Hepatocyte (in vitro differentiated cells): ENCODE results near the gene ANKS3. TPM values are rescaled to one million over a fixed set of nuclear protein-coding genes. Genes with fewer than 3 reads are reported as not detected.

Experiments used
- DNase-seq: peaks from one replicate; pipeline ENCODE4 v3.0.0-alpha.2; 2016; ENCODE audit warnings: low spot score
- H2AFZ ChIP-seq: fragments of 200-600 bp; sonication (generic); 2 replicates; pipeline ENCODE4 v1.6.0; 2016; ENCODE audit warnings: antibody characterized with exemption, mild to moderate bottlenecking
- H3K27ac ChIP-seq: fragments of 200-600 bp; sonication (generic); 2 replicates; pipeline ENCODE4 v1.5.1; 2016; ENCODE audit warnings: mild to moderate bottlenecking
- H3K27me3 ChIP-seq: fragments of 200-600 bp; sonication (generic); 2 replicates; pipeline ENCODE4 v1.6.1; 2016
- H3K36me3 ChIP-seq: fragments of 200-600 bp; sonication (generic); replicated peaks from 2 replicates; pipeline ENCODE4 v1.5.1; 2016; ENCODE audit warnings: low read depth; ENCODE audit not compliant: insufficient read depth
- H3K4me1 ChIP-seq: fragments of 200-600 bp; sonication (generic); 2 replicates; pipeline ENCODE4 v1.5.1; 2016; ENCODE audit warnings: mild to moderate bottlenecking, moderate library complexity; ENCODE audit not compliant: insufficient read depth
- H3K4me2 ChIP-seq: fragments of 200-600 bp; sonication (generic); 2 replicates; pipeline ENCODE4 v1.6.0; 2016
- H3K4me3 ChIP-seq: fragments of 200-600 bp; sonication (generic); 2 replicates; pipeline ENCODE4 v1.5.1; 2016; ENCODE audit warnings: mild to moderate bottlenecking
- H3K79me2 ChIP-seq: fragments of 200-600 bp; sonication (generic); 2 replicates; pipeline ENCODE4 v1.6.0; 2017; ENCODE audit warnings: mild to moderate bottlenecking
- H3K9me2 ChIP-seq: fragments of 200-600 bp; sonication (generic); replicated peaks from 2 replicates; pipeline ENCODE4 v1.6.0; 2017; ENCODE audit warnings: mild to moderate bottlenecking; ENCODE audit not compliant: insufficient read depth
- H3K9me3 ChIP-seq: fragments of 200-600 bp; sonication (generic); 2 replicates; pipeline ENCODE4 v1.5.1; 2016; ENCODE audit warnings: low read depth, mild to moderate bottlenecking
- H4K20me1 ChIP-seq: fragments of 200-600 bp; sonication (generic); 2 replicates; pipeline ENCODE4 v1.6.0; 2016; ENCODE audit warnings: mild to moderate bottlenecking; ENCODE audit not compliant: insufficient read depth, poor library complexity, severe bottlenecking
- EZH2 ChIP-seq: fragments of 200-600 bp; sonication (generic); IDR thresholded peaks from 2 replicates; pipeline ENCODE4 v1.6.1; 2016; ENCODE audit warnings: antibody characterized with exemption, mild to moderate bottlenecking, borderline replicate concordance
- EZH2phosphoT487 ChIP-seq: fragments of 200-600 bp; sonication (generic); IDR thresholded peaks from one replicate; pipeline ENCODE4 v1.6.1; 2018; ENCODE audit warnings: antibody characterized with exemption, mild to moderate bottlenecking, low read depth, moderate library complexity; ENCODE audit not compliant: unreplicated experiment, severe bottlenecking
- WGBS: methylation state at CpG from one replicate; pipeline ENCODE4 v1.1.6; 2016; ENCODE audit warnings: low lambda C conversion rate; ENCODE audit errors: missing lambda C conversion rate; 5-methylcytosine and 5-hydroxymethylcytosine counted together
- polyA plus RNA-seq: library from polyadenylated mRNA; unstranded; fragments of >200 nt; fragmentation: Nextera tagmentation; extraction: Ambion mirVana; gene quantifications from 2 replicates; pipeline ENCODE4 v1.2.1, GENCODE V29; 2016
- total RNA-seq: library from RNA; depleted of rRNA; stranded (reverse); fragments of >200 nt; gene quantifications from 2 replicates; pipeline ENCODE4 v1.2.3, GENCODE V29; 2014
- TF ChIP-seq, protein P1 (sequence below): fragments of 200-600 bp; sonication (generic); IDR thresholded peaks from 2 replicates; pipeline ENCODE4 v1.5.1; 2016; ENCODE audit warnings: antibody characterized with exemption, mild to moderate bottlenecking; ENCODE audit not compliant: poor library complexity

The ANKS3 gene
- total and polyA plus RNA-seq, 2 experiments from 2014 or later = 11.7 to 17.4 TPM

DNA sequence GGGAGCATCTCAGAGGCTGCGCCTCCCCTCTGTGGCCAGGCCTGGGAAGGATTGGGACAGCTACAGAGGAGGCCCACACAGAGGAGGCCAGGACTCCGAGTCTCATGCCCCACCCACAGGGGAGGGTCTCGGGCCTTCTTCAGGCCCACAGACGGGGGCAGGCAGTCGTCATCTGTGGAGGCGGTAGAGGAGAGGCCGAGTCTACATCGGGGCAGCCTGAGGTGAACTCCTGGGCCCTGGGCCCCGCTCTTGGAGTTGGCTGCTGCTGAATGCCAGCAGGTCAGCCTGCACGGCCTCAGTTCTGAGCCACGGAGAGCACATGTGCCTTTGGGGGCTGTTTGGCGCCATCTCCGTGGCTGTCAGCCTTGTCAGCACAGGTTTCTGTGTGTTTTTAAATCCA, 48.8 kb downstream of the ANKS3 start:
- Histone ChIP-seq H3K27ac (no peak overlapping the region), H3K9me2 (no peaks in the 10 kb centered on the region), H3K4me1 (no peaks in the 10 kb centered on the region), H3K4me3 (no peak overlapping the region), H3K27me3 (no peaks in the 10 kb centered on the region), H2AFZ (no peak overlapping the region), H3K79me2 (no peaks in the 10 kb centered on the region), H3K4me2 (no peak overlapping the region), H3K36me3 (no peaks in the 10 kb centered on the region), H4K20me1 (no peaks in the 10 kb centered on the region), H3K9me3 (no peaks in the 10 kb centered on the region)
- TF ChIP-seq, protein P1, sequence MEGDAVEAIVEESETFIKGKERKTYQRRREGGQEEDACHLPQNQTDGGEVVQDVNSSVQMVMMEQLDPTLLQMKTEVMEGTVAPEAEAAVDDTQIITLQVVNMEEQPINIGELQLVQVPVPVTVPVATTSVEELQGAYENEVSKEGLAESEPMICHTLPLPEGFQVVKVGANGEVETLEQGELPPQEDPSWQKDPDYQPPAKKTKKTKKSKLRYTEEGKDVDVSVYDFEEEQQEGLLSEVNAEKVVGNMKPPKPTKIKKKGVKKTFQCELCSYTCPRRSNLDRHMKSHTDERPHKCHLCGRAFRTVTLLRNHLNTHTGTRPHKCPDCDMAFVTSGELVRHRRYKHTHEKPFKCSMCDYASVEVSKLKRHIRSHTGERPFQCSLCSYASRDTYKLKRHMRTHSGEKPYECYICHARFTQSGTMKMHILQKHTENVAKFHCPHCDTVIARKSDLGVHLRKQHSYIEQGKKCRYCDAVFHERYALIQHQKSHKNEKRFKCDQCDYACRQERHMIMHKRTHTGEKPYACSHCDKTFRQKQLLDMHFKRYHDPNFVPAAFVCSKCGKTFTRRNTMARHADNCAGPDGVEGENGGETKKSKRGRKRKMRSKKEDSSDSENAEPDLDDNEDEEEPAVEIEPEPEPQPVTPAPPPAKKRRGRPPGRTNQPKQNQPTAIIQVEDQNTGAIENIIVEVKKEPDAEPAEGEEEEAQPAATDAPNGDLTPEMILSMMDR = no peak
- TF ChIP-seq EZH2phosphoT487 (no peak), EZH2 (no peak)
- no peak for DNase-seq
- 97% methylated on average over 13 of the region's 13 CpGs for WGBS

DNA sequence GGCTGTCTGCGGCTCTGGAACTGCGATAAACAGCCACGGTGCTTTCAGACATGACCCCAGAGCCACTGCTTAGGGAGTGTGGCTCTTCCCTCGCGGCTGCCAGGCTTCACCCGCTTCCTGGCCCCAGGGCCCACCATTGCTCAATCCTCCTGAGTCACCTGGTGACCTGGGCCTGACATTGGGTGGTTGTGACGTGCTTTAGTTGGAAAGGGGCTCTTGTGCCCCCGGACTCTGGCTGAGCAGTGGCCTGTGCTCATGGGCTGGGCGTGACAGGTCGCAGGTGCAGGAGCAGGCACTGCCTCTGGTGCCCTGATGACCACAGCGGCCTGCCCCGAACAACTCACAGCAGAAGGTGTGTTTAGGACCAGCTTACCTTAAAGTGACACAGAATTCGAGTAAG, 49.3 kb downstream of the ANKS3 start:
- Histone ChIP-seq H3K27me3 (no peaks in the 10 kb centered on the region), H4K20me1 (no peaks in the 10 kb centered on the region), H3K79me2 (no peaks in the 10 kb centered on the region), H3K4me3 (no peak overlapping the region), H3K9me2 (no peaks in the 10 kb centered on the region), H3K36me3 (no peaks in the 10 kb centered on the region), H3K4me2 (no peak overlapping the region), H3K4me1 (no peaks in the 10 kb centered on the region), H3K9me3 (no peaks in the 10 kb centered on the region), H3K27ac (no peak overlapping the region), H2AFZ (no peak overlapping the region)
- TF ChIP-seq EZH2phosphoT487 (no peak), EZH2 (no peak)
- TF ChIP-seq, protein P1 = no peak
- no peak for DNase-seq
- WGBS = 95% methylated on average over 13 of the region's 13 CpGs

DNA sequence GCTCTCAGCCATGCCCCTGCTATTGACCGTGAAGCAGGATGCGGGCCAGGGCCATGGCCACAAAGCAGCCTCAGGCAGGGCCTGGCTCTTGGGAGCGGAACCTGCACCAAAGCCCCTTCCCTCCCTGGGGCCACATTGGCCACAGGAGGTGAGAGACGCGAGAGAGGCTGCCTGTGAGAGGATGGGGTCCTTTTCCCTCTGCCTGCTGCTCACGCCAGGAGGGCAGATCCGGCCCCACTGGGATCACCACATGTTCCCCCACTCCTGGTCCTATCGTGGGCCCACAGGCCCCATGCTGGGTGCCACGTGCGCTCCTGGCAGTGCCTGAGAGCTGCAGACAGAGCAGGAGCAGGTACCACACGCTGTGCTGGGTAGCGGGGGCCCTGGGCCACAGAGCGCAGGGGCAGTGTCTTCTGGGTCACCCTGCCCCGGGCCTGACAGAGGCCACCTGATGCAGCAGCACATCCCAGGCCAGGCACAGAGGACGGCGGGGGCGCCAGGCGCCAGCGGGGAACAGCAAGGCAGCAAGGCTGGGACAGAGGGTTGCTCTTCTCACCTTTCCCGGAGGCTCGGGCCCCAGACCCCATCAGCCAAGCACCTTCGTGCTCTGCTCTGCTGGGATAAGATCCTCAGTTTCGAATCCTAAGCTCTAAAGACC, 49.9 kb downstream of the ANKS3 start:
- H3K4me3 ChIP-seq = no peak overlapping the region
- no peaks in the 10 kb centered on the region for H3K36me3 ChIP-seq
- no peak overlapping the region for H3K27ac ChIP-seq
- no peaks in the 10 kb centered on the region for H3K9me3 ChIP-seq
- 97% methylated on average over 23 of the region's 23 CpGs for WGBS
- no peaks in the 10 kb centered on the region for H3K27me3 ChIP-seq
- H3K4me2 ChIP-seq = no peak overlapping the region
- H4K20me1 ChIP-seq = no peaks in the 10 kb centered on the region
- no peak for TF ChIP-seq EZH2phosphoT487
- DNase-seq = no peak
- H3K4me1 ChIP-seq = no peaks in the 10 kb centered on the region
- no peak overlapping the region for H2AFZ ChIP-seq
- no peaks in the 10 kb centered on the region for H3K79me2 ChIP-seq
- H3K9me2 ChIP-seq = no peaks in the 10 kb centered on the region

DNA sequence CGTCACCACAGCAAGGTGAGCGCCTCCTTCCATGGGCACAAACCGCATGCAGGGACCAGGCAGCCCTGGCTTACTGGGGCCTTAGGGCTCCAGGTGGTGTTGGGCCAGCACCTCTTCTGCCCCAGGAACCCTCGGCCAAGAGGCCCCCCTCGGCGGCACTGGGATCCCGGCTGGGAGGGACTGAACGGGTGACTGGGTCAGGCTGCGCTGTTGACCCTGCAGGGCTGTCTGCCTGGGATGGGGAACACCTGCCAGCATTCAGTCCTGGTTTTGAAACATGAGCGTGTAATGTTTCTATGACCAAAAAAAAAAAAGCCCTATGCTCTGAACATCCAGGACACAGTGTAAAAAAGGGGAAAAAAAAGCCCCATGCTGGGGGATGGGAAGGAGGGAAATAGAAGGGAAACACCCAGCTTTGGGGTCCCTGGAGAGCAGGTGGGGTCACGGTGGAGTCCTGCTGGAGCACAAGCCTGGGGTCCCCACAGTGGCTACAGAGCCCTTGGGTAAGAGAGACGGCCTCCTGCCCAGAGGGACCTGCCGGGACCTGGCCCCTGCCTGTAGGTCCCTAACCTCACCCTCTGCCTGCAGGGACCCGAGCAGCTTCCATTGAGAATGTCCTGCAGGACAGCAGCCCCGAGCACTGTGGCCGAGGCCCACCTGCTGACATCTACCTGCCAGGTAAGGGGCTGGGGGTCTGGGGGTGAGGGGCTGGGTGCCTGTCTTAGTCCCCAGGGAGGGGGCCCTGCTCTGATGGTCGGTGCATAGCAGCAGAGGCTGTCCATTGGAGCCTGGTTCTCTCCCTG, 50.6 kb downstream of the ANKS3 start:
- H3K9me3 ChIP-seq = no peaks in the 10 kb centered on the region
- no peaks in the 10 kb centered on the region for H3K4me1 ChIP-seq
- no peaks in the 10 kb centered on the region for H3K79me2 ChIP-seq
- no peak overlapping the region for H2AFZ ChIP-seq
- 94% methylated on average over 17 of the region's 17 CpGs for WGBS
- no peaks in the 10 kb centered on the region for H3K36me3 ChIP-seq
- DNase-seq = no peak
- H3K4me2 ChIP-seq = no peak overlapping the region
- no peak for TF ChIP-seq EZH2
- no peaks in the 10 kb centered on the region for H3K9me2 ChIP-seq
- H3K4me3 ChIP-seq = no peak overlapping the region
- H3K27ac ChIP-seq = no peak overlapping the region
- H3K27me3 ChIP-seq = no peaks in the 10 kb centered on the region
- H4K20me1 ChIP-seq = no peaks in the 10 kb centered on the region
